ENCODE results near the gene APOC4. TPM values are rescaled to one million over a fixed set of nuclear protein-coding genes. Genes with fewer than 3 reads are reported as not detected.

The APOC4 gene
- total RNA-seq, 2 donors from 2014 or later = not detected

- DNase-seq (ENCODE audit: low spot score in 2 of 2) (no peak), ATAC-seq (no peak)
- Mint-ChIP-seq H3K27ac (peak overlapping the region; percentile 74 to 89), H3K9me3 (no peaks in the 10 kb centered on the region), H3K36me3 (peaks cover 0 to 7% of the 10 kb centered on the region in 2 donors)
Measured at GRCh38 chr19:44973982-44974735, 32.1 kb downstream of the APOC4 start.

GRCh38 chr19:44974857-44975256 lies 32.8 kb downstream of the APOC4 start:
- no peak for DNase-seq (ENCODE audit: low spot score in 2 of 2)
- ATAC-seq = peak; percentile 53 to 60
- Mint-ChIP-seq H3K36me3 (peaks cover 0 to 7% of the 10 kb centered on the region in 2 donors), H3K9me3 (no peaks in the 10 kb centered on the region), H3K27ac (peak overlapping the region in 1 of 2 donors; percentile 68)

GRCh38 chr19:44975444-44975843 lies 33.4 kb downstream of the APOC4 start:
- DNase-seq (ENCODE audit: low spot score in 2 of 2) = no peak
- no peak for ATAC-seq
- Mint-ChIP-seq H3K9me3 (no peaks in the 10 kb centered on the region), H3K27ac (peak overlapping the region in 1 of 2 donors; percentile 22), H3K36me3 (peaks cover 0 to 7% of the 10 kb centered on the region in 2 donors)

- ATAC-seq (no peak), DNase-seq (ENCODE audit: low spot score in 2 of 2) (no peak)
- Mint-ChIP-seq H3K36me3 (no peaks in the 10 kb centered on the region), H3K27ac (no peak overlapping the region), H3K9me3 (no peaks in the 10 kb centered on the region)
Measured at GRCh38 chr19:44984005-44984404, 42.0 kb downstream of the APOC4 start.

- Mint-ChIP-seq H3K36me3 (no peaks in the 10 kb centered on the region), H3K27ac (peak overlapping the region in 1 of 2 donors; percentile 55), H3K9me3 (no peaks in the 10 kb centered on the region)
- no peak for DNase-seq (ENCODE audit: low spot score in 2 of 2)
- no peak for ATAC-seq
Measured at GRCh38 chr19:44985445-44985844, 43.4 kb downstream of the APOC4 start.

GRCh38 chr19:44986389-44986788 lies 44.4 kb downstream of the APOC4 start:
- Mint-ChIP-seq H3K27ac (peak overlapping the region in 1 of 2 donors; percentile 55), H3K36me3 (no peaks in the 10 kb centered on the region), H3K9me3 (no peaks in the 10 kb centered on the region)
- ATAC-seq (no peak), DNase-seq (ENCODE audit: low spot score in 2 of 2) (no peak)

- no peak for ATAC-seq
Measured at GRCh38 chr19:44987148-44987675, 45.2 kb downstream of the APOC4 start.

GRCh38 chr19:44988273-44988672 lies 46.2 kb downstream of the APOC4 start:
- Mint-ChIP-seq H3K9me3 (no peaks in the 10 kb centered on the region), H3K27ac (no peak overlapping the region), H3K36me3 (no peaks in the 10 kb centered on the region)
- ATAC-seq = no peak
- DNase-seq (ENCODE audit: low spot score in 2 of 2) = no peak

More at GRCh38 chr19:44987148-44987675, 45.2 kb downstream of the APOC4 start:
- H3K27ac Mint-ChIP-seq = peak overlapping the region; percentile 55 to 77
- DNase-seq (ENCODE audit: low spot score in 2 of 2) = no peak
- H3K9me3 Mint-ChIP-seq = no peaks in the 10 kb centered on the region
- H3K36me3 Mint-ChIP-seq = no peaks in the 10 kb centered on the region

- Mint-ChIP-seq H3K27ac (peak overlapping the region in 1 of 2 donors; percentile 37), H3K36me3 (no peaks in the 10 kb centered on the region), H3K9me3 (no peaks in the 10 kb centered on the region)
- ATAC-seq = peak; percentile 53 to 81
- DNase-seq (ENCODE audit: low spot score in 2 of 2) = peak in 1 of 2 donors; percentile 71
Measured at GRCh38 chr19:44988896-44989556, 47.0 kb downstream of the APOC4 start.

- H3K36me3 Mint-ChIP-seq = no peaks in the 10 kb centered on the region
- H3K9me3 Mint-ChIP-seq = no peaks in the 10 kb centered on the region
- ATAC-seq (no peak), DNase-seq (ENCODE audit: low spot score in 2 of 2) (no peak)
- no peak overlapping the region for H3K27ac Mint-ChIP-seq
Measured at GRCh38 chr19:44990459-44990858, 48.4 kb downstream of the APOC4 start.

GRCh38 chr19:44990966-44991365 lies 48.9 kb downstream of the APOC4 start:
- ATAC-seq (no peak), DNase-seq (ENCODE audit: low spot score in 2 of 2) (no peak)
- H3K9me3 Mint-ChIP-seq = no peaks in the 10 kb centered on the region
- H3K27ac Mint-ChIP-seq = peak overlapping the region; percentile 60 to 73
- H3K36me3 Mint-ChIP-seq = no peaks in the 10 kb centered on the region

- Mint-ChIP-seq H3K9me3 (no peaks in the 10 kb centered on the region), H3K27ac (no peak overlapping the region), H3K36me3 (no peaks in the 10 kb centered on the region)
- no peak for ATAC-seq
- DNase-seq (ENCODE audit: low spot score in 2 of 2) = no peak
Measured at GRCh38 chr19:44992336-44993163, 50.5 kb downstream of the APOC4 start.

GRCh38 chr19:44993526-44993925 lies 51.5 kb downstream of the APOC4 start:
- H3K9me3 Mint-ChIP-seq = no peaks in the 10 kb centered on the region
- peak overlapping the region; percentile 25 to 72 for H3K27ac Mint-ChIP-seq
- DNase-seq (ENCODE audit: low spot score in 2 of 2) = no peak
- ATAC-seq = no peak
- H3K36me3 Mint-ChIP-seq = no peaks in the 10 kb centered on the region

- Mint-ChIP-seq H3K9me3 (no peaks in the 10 kb centered on the region), H3K36me3 (no peaks in the 10 kb centered on the region), H3K27ac (peak overlapping the region in 1 of 2 donors; percentile 25)
- ATAC-seq (no peak), DNase-seq (ENCODE audit: low spot score in 2 of 2) (no peak)
Measured at GRCh38 chr19:44993926-44994537, 52.0 kb downstream of the APOC4 start.
